Central memory CD8-positive, alpha-beta T cell (primary cell): ENCODE measurements around the gene HOXC12.

Experiments
- ATAC-seq: fragments of 150-1000 bp; cut with Tn5 transposase; replicated peaks from 2 replicates; pipeline ENCODE4 v1.10.0; 2022; ENCODE audit warnings: mild to moderate bottlenecking, moderate FRiP score, moderate number of reproducible peaks; ENCODE audit not compliant: poor library complexity, severe bottlenecking; ENCODE audit errors: extremely low read depth
- DNase-seq, 2 donors: peaks; one replicate each; pipeline ENCODE4 v3.0.0; 2021; ENCODE audit warnings: low spot score in 2 of 2
- H3K27ac Mint-ChIP-seq: one replicate; pipeline ENCODE4 v1.8.0; 2022; ENCODE audit warnings: low read depth, mild to moderate bottlenecking, moderate library complexity, mixed read lengths
- H3K27me3 Mint-ChIP-seq: one replicate; pipeline ENCODE4 v1.8.0; 2022; ENCODE audit warnings: mixed read lengths
- H3K36me3 Mint-ChIP-seq: one replicate; pipeline ENCODE4 v1.8.0; 2022; ENCODE audit warnings: mild to moderate bottlenecking, moderate library complexity, mixed read lengths; ENCODE audit not compliant: insufficient read depth
- H3K4me1 Mint-ChIP-seq: one replicate; pipeline ENCODE4 v1.8.0; 2022; ENCODE audit warnings: mixed read lengths
- H3K4me3 Mint-ChIP-seq: one replicate; pipeline ENCODE4 v1.8.0; 2022; ENCODE audit warnings: mild to moderate bottlenecking, moderate library complexity, mixed read lengths
- H3K9me3 Mint-ChIP-seq: one replicate; pipeline ENCODE4 v1.8.0; 2022; ENCODE audit warnings: mixed read lengths

Gene HOXC12

DNA sequence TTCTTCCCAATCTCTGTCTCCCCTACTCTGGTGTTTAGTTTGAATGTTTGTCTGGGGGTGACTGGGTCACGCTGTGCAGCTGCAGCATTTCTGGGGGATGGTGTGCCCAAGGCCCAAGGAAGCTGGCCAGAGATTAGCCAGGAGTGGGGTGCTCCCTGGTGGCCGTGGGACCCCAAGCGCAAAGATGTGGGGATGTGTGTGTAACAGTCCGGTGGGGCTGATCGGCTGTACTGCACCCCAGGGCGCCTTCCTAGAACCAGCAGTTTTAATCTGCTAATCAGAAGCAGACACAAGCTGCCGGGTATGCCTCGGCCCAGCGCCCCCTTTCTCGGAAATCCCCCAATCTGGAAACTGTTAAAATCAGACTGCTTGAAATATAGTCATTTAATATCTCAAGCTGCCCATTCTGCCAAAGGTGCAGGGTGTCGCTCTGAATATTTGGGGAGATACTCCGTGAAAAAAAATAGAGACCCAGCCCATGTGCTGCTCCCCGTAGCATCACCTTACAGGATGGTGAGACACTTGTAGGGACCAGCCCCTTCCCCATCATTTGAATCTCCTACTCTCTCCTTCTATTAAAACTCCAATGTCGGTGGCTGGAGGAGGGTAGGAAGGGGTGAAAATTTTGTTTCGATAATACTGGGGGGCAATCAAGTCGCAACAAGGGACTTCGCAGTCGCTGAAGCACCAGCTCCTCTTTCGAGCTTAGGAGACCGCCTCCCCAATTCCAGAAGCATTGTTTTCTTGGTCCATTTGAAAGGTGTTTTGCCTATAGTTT, 49.5 kb downstream of the HOXC12 start:
- H3K27ac Mint-ChIP-seq, result no peak overlapping the region
- DNase-seq (no peak), ATAC-seq (no peak)
- no peak overlapping the region for H3K4me3 Mint-ChIP-seq
- H3K9me3 Mint-ChIP-seq, result no peaks in the 10 kb centered on the region
- peaks cover 27% of the 10 kb centered on the region for H3K36me3 Mint-ChIP-seq
- H3K27me3 Mint-ChIP-seq, result peaks cover 100% of the 10 kb centered on the region
- H3K4me1 Mint-ChIP-seq, result peaks cover 30% of the 10 kb centered on the region

DNA sequence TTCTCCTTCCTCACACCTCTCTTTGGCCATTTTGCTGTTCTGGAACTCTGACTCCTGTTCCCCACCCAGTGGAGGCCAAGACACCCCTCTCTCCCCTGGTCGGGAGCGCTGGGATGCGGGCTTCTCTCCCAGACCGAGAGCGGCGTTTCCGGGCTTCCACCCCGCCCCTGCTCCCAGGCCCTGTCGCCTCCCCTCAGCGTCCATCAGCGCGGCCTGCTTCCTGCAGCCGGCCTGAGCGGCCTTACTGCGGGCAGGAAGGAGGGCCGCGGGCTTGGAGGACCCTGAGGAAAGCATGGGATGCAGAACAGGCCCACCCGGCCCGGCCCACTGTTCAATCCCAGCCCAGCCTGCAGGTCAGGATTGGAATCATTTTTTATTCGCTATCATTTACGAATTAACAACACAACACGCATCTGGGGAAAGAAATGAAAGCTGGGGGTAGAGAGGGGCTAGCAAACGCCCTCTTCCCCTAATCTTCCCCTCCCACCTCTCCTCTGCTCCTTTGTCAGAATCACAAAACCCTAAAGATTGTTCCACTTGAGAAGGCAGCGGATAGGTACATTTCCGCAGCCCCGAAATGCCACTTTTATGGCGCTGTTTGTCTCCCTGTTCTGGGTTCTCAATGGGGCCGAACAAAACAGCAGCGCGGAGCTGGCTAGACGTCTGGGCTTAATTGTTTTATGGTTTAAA, 50.3 kb downstream of the HOXC12 start:
- Mint-ChIP-seq H3K27me3 (peaks cover 100% of the 10 kb centered on the region), H3K9me3 (no peaks in the 10 kb centered on the region), H3K4me1 (peaks cover 32% of the 10 kb centered on the region), H3K4me3 (no peak overlapping the region), H3K27ac (no peak overlapping the region), H3K36me3 (peaks cover 25% of the 10 kb centered on the region)
- no peak for DNase-seq
- no peak for ATAC-seq

DNA sequence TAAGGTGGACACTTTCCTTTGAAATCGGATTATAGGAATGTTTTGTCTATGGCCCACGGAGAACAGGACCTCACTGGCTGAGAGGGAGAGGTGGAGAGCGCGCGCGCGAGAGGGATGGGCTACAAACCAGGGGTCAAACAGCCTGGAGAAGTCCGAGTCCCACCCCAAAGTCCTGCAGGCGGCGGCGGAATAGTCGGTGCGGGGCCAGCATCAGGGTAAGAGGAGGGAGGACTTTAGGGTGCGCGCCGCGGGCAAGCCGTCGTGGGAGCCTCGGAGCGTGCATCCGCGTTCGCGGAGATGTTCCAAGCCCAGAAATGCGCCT, 50.8 kb downstream of the HOXC12 start:
- Mint-ChIP-seq H3K27ac (no peak overlapping the region), H3K36me3 (peaks cover 25% of the 10 kb centered on the region), H3K4me3 (no peak overlapping the region), H3K27me3 (peaks cover 100% of the 10 kb centered on the region), H3K9me3 (no peaks in the 10 kb centered on the region), H3K4me1 (peaks cover 32% of the 10 kb centered on the region)
- ATAC-seq (no peak), DNase-seq (no peak)

GRCh38 chr12:54005853-54006558, 51.3 kb downstream of the HOXC12 start:
- peak overlapping the region; percentile 32 for H3K27ac Mint-ChIP-seq
- H3K4me3 Mint-ChIP-seq, result peak overlapping the region; percentile 77
- peaks cover 100% of the 10 kb centered on the region for H3K27me3 Mint-ChIP-seq
- peaks cover 25% of the 10 kb centered on the region for H3K36me3 Mint-ChIP-seq
- no peaks in the 10 kb centered on the region for H3K9me3 Mint-ChIP-seq
- H3K4me1 Mint-ChIP-seq, result peaks cover 35% of the 10 kb centered on the region
- peak; percentile 76 to 92 for DNase-seq
- ATAC-seq, result peak; percentile 70

- Mint-ChIP-seq H3K4me3 (peak overlapping the region; percentile 77), H3K27ac (peak overlapping the region; percentile 32), H3K9me3 (no peaks in the 10 kb centered on the region), H3K27me3 (peaks cover 100% of the 10 kb centered on the region), H3K36me3 (peaks cover 20% of the 10 kb centered on the region), H3K4me1 (peaks cover 42% of the 10 kb centered on the region)
- ATAC-seq, result no peak
- no peak for DNase-seq
Observed at GRCh38 chr12:54006559-54007220, 52.0 kb downstream of the HOXC12 start.

DNA sequence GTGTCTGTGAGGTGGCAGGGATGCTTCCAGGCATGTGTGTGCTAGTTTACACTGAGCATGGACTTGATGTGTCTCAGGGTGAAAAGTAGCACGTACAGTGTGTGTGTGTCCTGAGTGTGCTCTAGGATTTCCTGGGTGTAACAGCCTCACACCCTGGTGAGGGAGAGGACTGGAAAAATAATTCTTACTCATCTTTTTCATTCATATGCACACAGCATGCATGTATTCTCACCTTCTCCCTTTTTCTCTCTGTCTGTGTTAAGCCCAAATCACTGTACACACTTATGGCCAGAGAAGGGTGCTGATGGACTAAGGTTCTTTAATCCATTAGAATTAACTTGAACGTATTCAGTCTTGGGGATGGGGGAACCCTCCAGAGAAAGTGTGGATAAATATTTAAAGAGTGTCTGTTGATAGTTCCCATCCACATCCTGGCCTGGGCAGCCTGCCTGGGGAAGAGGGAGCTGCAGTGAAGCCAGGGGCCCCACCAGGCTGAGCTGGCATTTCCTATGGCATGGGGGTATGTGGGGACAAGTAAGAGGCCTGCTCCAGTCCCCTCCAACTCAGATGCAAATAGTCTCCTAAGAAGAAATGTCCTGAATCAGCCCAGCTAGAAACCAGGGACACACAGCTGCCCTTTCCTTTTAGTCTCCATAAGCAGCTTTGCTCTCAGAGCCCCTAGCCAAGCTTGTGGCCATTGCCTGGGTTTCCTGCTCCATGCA, 53.0 kb downstream of the HOXC12 start:
- ATAC-seq (no peak), DNase-seq (no peak)
- peaks cover 40% of the 10 kb centered on the region for H3K4me1 Mint-ChIP-seq
- H3K27me3 Mint-ChIP-seq, result peaks cover 100% of the 10 kb centered on the region
- peak overlapping the region; percentile 68 for H3K4me3 Mint-ChIP-seq
- H3K36me3 Mint-ChIP-seq, result peaks cover 20% of the 10 kb centered on the region
- no peaks in the 10 kb centered on the region for H3K9me3 Mint-ChIP-seq
- H3K27ac Mint-ChIP-seq, result no peak overlapping the region

DNA sequence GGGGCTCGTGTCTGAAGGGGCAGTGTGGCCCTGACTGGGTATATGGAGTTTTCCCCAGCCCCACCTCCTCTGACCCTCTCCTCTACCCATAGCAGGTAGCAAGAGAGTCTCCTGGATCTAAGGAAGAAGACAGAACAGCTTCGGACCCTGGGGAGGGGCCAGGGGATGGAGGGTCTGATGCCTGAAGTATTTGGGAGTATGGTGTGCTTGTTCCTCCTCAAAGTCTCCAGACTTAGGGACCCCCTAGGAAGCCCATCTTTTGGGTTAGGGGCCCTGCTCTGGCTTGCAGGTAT, 53.5 kb downstream of the HOXC12 start:
- H3K27me3 Mint-ChIP-seq, result peaks cover 100% of the 10 kb centered on the region

More for the DNA sequence above, 53.5 kb downstream of the HOXC12 start:
- peak overlapping the region; percentile 68 for H3K4me3 Mint-ChIP-seq
- no peak overlapping the region for H3K27ac Mint-ChIP-seq
- peaks cover 20% of the 10 kb centered on the region for H3K36me3 Mint-ChIP-seq
- no peaks in the 10 kb centered on the region for H3K9me3 Mint-ChIP-seq
- H3K4me1 Mint-ChIP-seq, result peaks cover 40% of the 10 kb centered on the region
- ATAC-seq (no peak), DNase-seq (no peak)
